ENCODE results near the gene NAE1. TPM values are rescaled to one million over a fixed set of nuclear protein-coding genes. Genes with fewer than 3 reads are reported as not detected.

NAE1 gene
- polyA plus RNA-seq, 1 donor (not counting 4 experiments of a cell fraction or from before 2014, with no cell fraction given), result 113 TPM

- H3K36me3 ChIP-seq (ENCODE audit: control insufficient read depth in 2 of 2, extremely low read depth in 1 of 2, insufficient read depth in 2 of 2, low read length in 2 of 2), result peaks cover 9 to 24% of the 10 kb centered on the region in 2 experiments
- dilution Hi-C loops (cut with MboI; ENCODE audit: extremely low pct_ligation_motif_present, low sequenced_read_pairs), result no loop called here
- no peaks in the 10 kb centered on the region for H4K20me1 ChIP-seq (ENCODE audit: control insufficient read depth, extremely low read depth, insufficient read depth, low read length)
- DNase-seq (ENCODE audit: low read depth, low spot score) (no peak), FAIRE-seq (peak; percentile 9)
- no peaks in the 10 kb centered on the region for H3K27me3 ChIP-seq (ENCODE audit: control insufficient read depth, extremely low read depth, insufficient read depth, low read length)
- no peak overlapping the region for H3K4me2 ChIP-seq (ENCODE audit: control insufficient read depth, extremely low read depth, insufficient read depth, low read depth, low read length)
- H3K79me2 ChIP-seq (ENCODE audit: control insufficient read depth, insufficient read depth, low read length), result no peaks in the 10 kb centered on the region
- no peak overlapping the region for H3K27ac ChIP-seq (ENCODE audit: control insufficient read depth, insufficient read depth, low read length)
- H3K4me3 ChIP-seq (ENCODE audit: control insufficient read depth in 2 of 3, extremely low read depth in 1 of 3, insufficient read depth in 2 of 3, low read depth in 1 of 3, low read length in 3 of 3), result no peak overlapping the region
- H3K9me3 ChIP-seq (ENCODE audit: control insufficient read depth, low read depth, low read length), result no peaks in the 10 kb centered on the region
- no peak overlapping the region for H2AFZ ChIP-seq (ENCODE audit: control insufficient read depth, low read length)
- no peaks in the 10 kb centered on the region for H3K9me1 ChIP-seq (ENCODE audit: control insufficient read depth, extremely low read depth, insufficient read depth, low read length)
- TF ChIP-seq CTCF (optimal IDR thresholded peaks at IDR 0.05 in 1 of 3, IDR thresholded peaks at IDR 0.05 in 1 of 3, conservative IDR thresholded peaks at IDR 0.05 in 1 of 3; ENCODE audit: extremely low read depth in 1 of 3, insufficient read depth in 2 of 3, low read length in 3 of 3), result no peak
- TF ChIP-seq EZH2 (IDR thresholded peaks at IDR 0.05; ENCODE audit: low read length), result no peak
- H3K4me1 ChIP-seq (ENCODE audit: control insufficient read depth, extremely low read depth, insufficient read depth, low read length), result peaks cover 11% of the 10 kb centered on the region
- H3K9ac ChIP-seq (ENCODE audit: control insufficient read depth, extremely low read depth, insufficient read depth, low read length), result no peak overlapping the region
These were observed 19.7 kb downstream of the NAE1 start for GRCh38 chr16:66811043-66811442.

GRCh38 chr16:66810391-66810790 is 20.4 kb downstream of the NAE1 start:
- H2AFZ ChIP-seq (ENCODE audit: control insufficient read depth, low read length), result no peak overlapping the region
- H3K9me1 ChIP-seq (ENCODE audit: control insufficient read depth, extremely low read depth, insufficient read depth, low read length), result no peaks in the 10 kb centered on the region
- dilution Hi-C loops (cut with MboI; ENCODE audit: extremely low pct_ligation_motif_present, low sequenced_read_pairs), result no loop called here
- no peak overlapping the region for H3K4me3 ChIP-seq (ENCODE audit: control insufficient read depth in 2 of 3, extremely low read depth in 1 of 3, insufficient read depth in 2 of 3, low read depth in 1 of 3, low read length in 3 of 3)
- no peak overlapping the region for H3K4me2 ChIP-seq (ENCODE audit: control insufficient read depth, extremely low read depth, insufficient read depth, low read depth, low read length)
- no peaks in the 10 kb centered on the region for H3K79me2 ChIP-seq (ENCODE audit: control insufficient read depth, insufficient read depth, low read length)
- H4K20me1 ChIP-seq (ENCODE audit: control insufficient read depth, extremely low read depth, insufficient read depth, low read length), result no peaks in the 10 kb centered on the region
- no peaks in the 10 kb centered on the region for H3K9me3 ChIP-seq (ENCODE audit: control insufficient read depth, low read depth, low read length)
- FAIRE-seq (peak; percentile 94), DNase-seq (ENCODE audit: low read depth, low spot score) (no peak)
- H3K4me1 ChIP-seq (ENCODE audit: control insufficient read depth, extremely low read depth, insufficient read depth, low read length), result peaks cover 11% of the 10 kb centered on the region
- H3K36me3 ChIP-seq (ENCODE audit: control insufficient read depth in 2 of 2, extremely low read depth in 1 of 2, insufficient read depth in 2 of 2, low read length in 2 of 2), result peaks cover 9 to 24% of the 10 kb centered on the region in 2 experiments
- H3K9ac ChIP-seq (ENCODE audit: control insufficient read depth, extremely low read depth, insufficient read depth, low read length), result no peak overlapping the region
- H3K27ac ChIP-seq (ENCODE audit: control insufficient read depth, insufficient read depth, low read length), result no peak overlapping the region
- TF ChIP-seq CTCF (optimal IDR thresholded peaks at IDR 0.05 in 1 of 3, IDR thresholded peaks at IDR 0.05 in 1 of 3, conservative IDR thresholded peaks at IDR 0.05 in 1 of 3; ENCODE audit: extremely low read depth in 1 of 3, insufficient read depth in 2 of 3, low read length in 3 of 3) (peak in 1 of 3 experiments; percentile 18), EZH2 (IDR thresholded peaks at IDR 0.05; ENCODE audit: low read length) (no peak)
- no peaks in the 10 kb centered on the region for H3K27me3 ChIP-seq (ENCODE audit: control insufficient read depth, extremely low read depth, insufficient read depth, low read length)

All from keratinocyte (primary cell).